Iris pigment epithelial cell (primary cell): ENCODE data around the gene LRRC39.

ENCODE experiments used
- DNase-seq: peaks from one replicate; pipeline ENCODE4 v3.0.0-alpha.2; 2011; ENCODE audit warnings: low read depth

Gene LRRC39

GRCh38 chr1:100147875-100148274 is 30.2 kb downstream of the LRRC39 start:
- no peak for DNase-seq

- no peak for DNase-seq
These were observed 31.1 kb downstream of the LRRC39 start for GRCh38 chr1:100146958-100147357.

GRCh38 chr1:100145116-100145515 is 32.9 kb downstream of the LRRC39 start:
- peak; percentile 42 for DNase-seq

GRCh38 chr1:100142343-100142742 is 35.7 kb downstream of the LRRC39 start:
- no peak for DNase-seq

GRCh38 chr1:100141192-100141591 is 36.9 kb downstream of the LRRC39 start:
- DNase-seq, result no peak

GRCh38 chr1:100137602-100138001 is 40.5 kb downstream of the LRRC39 start:
- no peak for DNase-seq

GRCh38 chr1:100134872-100135271 is 43.2 kb downstream of the LRRC39 start:
- DNase-seq, result peak; percentile 8

GRCh38 chr1:100132566-100133477 is 45.2 kb downstream of the LRRC39 start, which contains the start of the genes SASS6 and TRMT13:
Gene SASS6, minus strand, starts transcription at chr1:100132930. Its CDS starts 116 bp downstream, at chr1:100132814.
Gene TRMT13, plus strand, starts transcription at chr1:100133163. Its CDS starts 6 bp downstream, at chr1:100133169.
- DNase-seq, result peak; percentile 100

- no peak for DNase-seq
These were observed 46.4 kb downstream of the LRRC39 start for GRCh38 chr1:100131623-100132022.

- peak; percentile 65 for DNase-seq
These were observed 47.4 kb downstream of the LRRC39 start for GRCh38 chr1:100130552-100131077.

- no peak for DNase-seq
These were observed 50.8 kb downstream of the LRRC39 start for GRCh38 chr1:100127226-100127625.

- no peak for DNase-seq
These were observed 55.9 kb downstream of the LRRC39 start for GRCh38 chr1:100122177-100122576.

GRCh38 chr1:100115524-100115923 is 62.5 kb downstream of the LRRC39 start:
- DNase-seq, result no peak

- no peak for DNase-seq
These were observed 68.4 kb downstream of the LRRC39 start for GRCh38 chr1:100109554-100110066.

- no peak for DNase-seq
These were observed 70.4 kb downstream of the LRRC39 start for GRCh38 chr1:100107696-100108095.

GRCh38 chr1:100101564-100101963 is 76.5 kb downstream of the LRRC39 start:
- DNase-seq, result no peak

GRCh38 chr1:100100202-100100601 is 77.9 kb downstream of the LRRC39 start:
- peak; percentile 77 for DNase-seq
